ENCODE results near the gene AP5Z1.
"Not testable (repeated sequence)": the region's sequence is repeated elsewhere in the genome, so short reads cannot be mapped to it uniquely, and the experiment has no call there.

The AP5Z1 gene

DNA sequence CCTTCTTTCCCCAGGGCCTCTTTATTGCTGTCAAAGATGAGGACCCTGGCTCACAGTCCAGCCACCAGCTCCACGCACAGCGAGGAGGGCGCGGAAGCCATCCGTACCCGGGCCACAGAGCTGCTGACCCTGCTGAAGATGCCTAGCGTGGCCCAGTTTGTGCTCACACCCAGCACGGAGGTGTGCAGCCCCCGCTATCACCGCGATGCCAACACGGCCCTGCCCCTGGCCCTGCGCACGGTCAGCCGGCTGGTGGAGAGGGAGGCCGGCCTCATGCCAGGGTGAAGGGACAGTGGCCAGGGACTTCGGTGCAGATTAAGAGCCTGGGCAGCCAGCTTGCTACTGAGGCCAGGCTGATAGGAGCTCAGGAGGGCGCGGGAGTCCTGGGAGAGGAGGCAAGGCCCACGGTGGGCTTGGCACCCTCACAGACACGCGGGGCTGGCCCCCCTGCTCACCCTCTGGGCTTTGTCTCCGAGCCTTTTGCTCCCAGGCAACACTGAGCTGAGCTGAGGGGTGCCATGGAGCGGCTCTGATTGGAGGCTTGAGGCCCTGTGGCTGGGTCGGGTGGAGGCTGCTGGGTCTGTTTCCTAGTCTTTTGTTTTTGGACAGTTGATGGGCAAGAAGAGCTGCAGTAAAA lies 15.8 kb downstream of the AP5Z1 start:
- TF ChIP-seq CTCF (IDR thresholded peaks at IDR 0.05; ENCODE audit: low read length, missing control alignments), result no peak
- no peak overlapping the region for H3K4me3 ChIP-seq (replicated peaks; ENCODE audit: low read depth, low read length)
- DNase-seq (ENCODE audit: low read depth), result no peak

DNA sequence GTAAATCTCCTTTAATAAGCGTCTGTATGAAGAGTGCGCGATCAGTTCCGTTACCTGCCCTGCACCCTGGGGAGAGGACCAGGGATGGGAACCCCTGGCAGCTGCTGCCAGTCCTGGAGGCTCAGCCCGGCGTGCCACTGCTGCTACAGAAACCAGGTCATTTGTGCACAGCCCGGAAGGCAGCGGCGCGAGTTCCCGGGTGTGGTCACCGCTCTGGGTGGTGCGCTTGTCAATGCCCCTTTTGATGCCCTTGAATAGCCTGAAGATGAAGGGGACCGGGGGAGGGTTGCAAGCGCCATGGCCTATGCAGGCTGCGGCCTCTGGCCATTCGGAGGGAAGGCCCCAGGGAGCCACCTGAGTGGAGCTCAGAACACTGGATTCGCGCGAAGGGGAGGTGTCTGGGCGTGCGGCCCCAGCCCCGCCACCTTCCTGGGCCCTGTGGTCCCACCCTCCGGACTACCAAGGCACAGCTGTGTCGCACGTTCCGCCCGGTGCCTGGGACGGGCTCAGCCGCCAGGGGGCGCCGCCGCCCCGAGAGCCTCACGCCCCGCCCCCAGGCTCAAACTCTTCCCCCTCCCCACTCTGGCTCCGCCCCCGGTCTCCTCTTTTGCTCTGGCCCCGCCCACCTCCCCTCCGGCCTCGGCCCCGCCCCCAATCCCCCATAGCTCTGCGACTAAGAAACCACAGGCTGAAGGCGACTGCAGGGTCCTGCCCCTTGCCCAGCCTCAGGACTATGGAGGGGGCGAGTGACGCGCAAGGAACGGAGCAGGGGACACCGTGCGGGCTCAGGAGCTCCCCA lies 16.5 kb downstream of the AP5Z1 start:
- DNase-seq (ENCODE audit: low read depth), result peak; percentile 57
- TF ChIP-seq CTCF (IDR thresholded peaks at IDR 0.05; ENCODE audit: low read length, missing control alignments), result peak; percentile 31
- H3K4me3 ChIP-seq (replicated peaks; ENCODE audit: low read depth, low read length), result no peak overlapping the region

- DNase-seq (ENCODE audit: low read depth), result no peak
- no peak for TF ChIP-seq CTCF (IDR thresholded peaks at IDR 0.05; ENCODE audit: low read length, missing control alignments)
- no peak overlapping the region for H3K4me3 ChIP-seq (replicated peaks; ENCODE audit: low read depth, low read length)
Observed at GRCh38 chr7:4792537-4793126, 17.2 kb downstream of the AP5Z1 start.

DNA sequence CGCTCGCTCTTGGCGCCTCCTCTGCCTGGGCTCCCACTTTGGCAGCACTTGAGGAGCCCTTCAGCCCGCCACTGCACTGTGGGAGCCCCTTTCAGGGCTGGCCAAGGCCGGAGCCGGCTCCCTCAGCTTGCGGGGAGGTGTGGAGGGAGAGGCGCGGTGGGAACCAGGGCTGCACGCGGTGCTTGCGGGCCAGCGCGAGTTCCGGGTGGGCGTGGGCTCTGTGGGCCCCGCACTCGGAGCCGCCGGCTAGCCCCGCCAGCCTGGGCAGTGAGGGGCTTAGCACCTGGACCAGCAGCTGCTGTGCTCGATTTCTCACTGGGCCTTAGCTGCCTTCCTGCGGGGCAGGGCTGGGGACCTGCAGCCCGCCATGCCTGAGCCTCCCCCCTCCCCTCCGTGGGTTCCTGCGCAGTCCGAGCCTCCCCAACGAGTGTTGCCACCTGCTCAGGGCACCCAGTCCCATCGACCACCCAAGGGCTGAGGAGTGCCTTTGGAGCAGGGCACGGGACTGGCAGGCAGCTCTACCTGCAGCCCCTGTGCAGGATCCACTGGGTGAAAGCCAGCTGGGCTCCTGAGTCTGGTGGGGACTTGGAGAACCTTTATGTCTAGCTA lies 18.1 kb downstream of the AP5Z1 start:
- not testable (repeated sequence) for DNase-seq (ENCODE audit: low read depth); H3K4me3 ChIP-seq (replicated peaks; ENCODE audit: low read depth, low read length)

GRCh38 chr7:4794171-4794570 lies 18.7 kb downstream of the AP5Z1 start:
- not testable (repeated sequence) for H3K4me3 ChIP-seq (replicated peaks; ENCODE audit: low read depth, low read length); DNase-seq (ENCODE audit: low read depth)

DNA sequence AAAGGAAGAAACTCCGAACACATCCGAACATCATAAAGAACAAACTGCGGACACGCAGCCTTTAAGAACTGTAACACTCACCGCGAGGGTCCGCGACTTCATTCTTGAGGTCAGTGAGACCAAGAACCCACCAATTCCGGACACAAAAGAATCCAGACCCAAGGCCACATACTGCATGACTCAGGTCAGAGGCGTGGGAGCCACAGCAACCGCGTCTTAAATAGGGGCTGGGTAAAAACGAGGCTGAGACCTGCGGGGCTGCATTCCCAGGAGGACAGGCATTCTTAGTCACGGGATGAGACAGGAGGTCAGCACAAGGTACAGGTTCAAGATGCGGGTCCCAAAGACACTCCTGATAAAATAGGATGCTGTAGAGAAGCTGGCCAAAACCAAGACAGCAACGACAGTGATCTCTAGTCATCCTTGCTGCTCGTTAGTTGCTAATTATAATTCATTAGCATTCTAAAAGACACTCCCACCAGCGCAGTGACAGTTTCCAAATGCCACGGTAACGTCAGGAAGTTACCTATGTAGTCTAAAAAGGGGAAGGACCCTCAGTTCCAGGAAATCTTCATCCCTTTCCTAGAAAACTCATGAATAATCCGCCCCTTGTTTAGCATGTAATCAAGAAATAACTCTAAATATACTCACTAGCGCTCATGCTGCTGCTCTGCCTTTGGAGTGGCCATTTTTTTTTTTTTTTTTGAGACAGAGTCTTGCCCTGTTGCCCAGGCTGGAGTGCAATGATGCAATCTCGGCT lies 19.3 kb downstream of the AP5Z1 start:
- TF ChIP-seq CTCF (IDR thresholded peaks at IDR 0.05; ENCODE audit: low read length, missing control alignments), result no peak
- H3K4me3 ChIP-seq (replicated peaks; ENCODE audit: low read depth, low read length), result no peak overlapping the region
- no peak for DNase-seq (ENCODE audit: low read depth)

DNA sequence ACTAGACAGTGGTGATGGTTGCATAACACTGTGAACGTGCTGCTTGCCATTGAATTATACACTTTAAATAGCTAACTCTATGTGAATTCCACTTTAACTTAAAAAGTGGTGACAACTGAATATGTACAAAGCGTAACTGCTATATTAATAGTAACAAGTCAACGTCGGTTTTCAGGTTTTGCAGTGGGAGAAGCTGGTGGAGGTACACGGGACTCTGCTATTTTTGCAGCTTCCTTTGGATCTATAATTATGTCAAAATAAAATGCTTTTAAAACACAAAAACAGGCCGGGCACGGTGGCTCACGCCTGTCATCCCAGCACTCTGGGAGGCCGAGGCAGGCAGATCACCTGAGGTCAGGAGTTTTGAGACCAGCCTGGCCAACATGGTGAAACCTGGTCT lies 21.0 kb downstream of the AP5Z1 start:
- H3K4me3 ChIP-seq (replicated peaks; ENCODE audit: low read depth, low read length), result no peak overlapping the region
- TF ChIP-seq CTCF (IDR thresholded peaks at IDR 0.05; ENCODE audit: low read length, missing control alignments), result no peak
- DNase-seq (ENCODE audit: low read depth), result no peak
